IMR-90 (cell line): ENCODE data around the gene DGKB. TPM values are rescaled to one million over a fixed set of nuclear protein-coding genes. Genes with fewer than 3 reads are reported as not detected.

Experiments
- ATAC-seq: fragments of 200-7000 bp; cut with Tn5 transposase; 2 replicates; pipeline ENCODE4 v1.9.1; 2020; ENCODE audit warnings: low read depth, mild to moderate bottlenecking, moderate library complexity
- BruUV-seq: library from RNA; stranded (reverse); fragments of 400-500 nt; replicated peaks from 2 replicates; lab custom pipeline; 2021; lab: Mats Ljungman, UMichigan
- CTCF ChIA-PET: fragments of 300-600 bp; formaldehyde crosslinking; extraction: SDS; loops from one replicate; lab custom pipeline; 2021; ENCODE audit warnings: antibody characterized with exemption; lab: Yijun Ruan, JAX
- POLR2A ChIA-PET: fragments of 300-600 bp; sonication (Branson Sonifier 250); formaldehyde crosslinking; loops from one replicate; lab custom pipeline; 2022; ENCODE audit warnings: antibody characterized with exemption; ENCODE audit not compliant: unreplicated experiment; lab: Charles Lee
- DNase-seq: peaks from one replicate; pipeline ENCODE4 v3.0.0; 2013
- H2AFZ ChIP-seq: replicated peaks from 2 replicates; pipeline ENCODE3; 2013; ENCODE audit warnings: low read length, mild to moderate bottlenecking; ENCODE audit not compliant: poor library complexity
- H2AK5ac ChIP-seq: 2 replicates; pipeline ENCODE4 v1.6.1; 2013; ENCODE audit warnings: low read depth, low read length, inconsistent platforms
- H2AK9ac ChIP-seq: replicated peaks from 2 replicates; pipeline ENCODE3; 2013; ENCODE audit warnings: mild to moderate bottlenecking, low read depth, low read length, moderate library complexity; ENCODE audit not compliant: poor library complexity
- H2BK120ac ChIP-seq: 2 replicates; pipeline ENCODE4 v1.6.1; 2013; ENCODE audit warnings: low read depth, low read length, inconsistent platforms
- H2BK15ac ChIP-seq: 3 replicates; pipeline ENCODE4 v1.6.1; 2013; ENCODE audit warnings: low read depth, low read length, inconsistent platforms
- H2BK20ac ChIP-seq: 2 replicates; pipeline ENCODE4 v1.6.1; 2013; ENCODE audit warnings: low read depth, mild to moderate bottlenecking, inconsistent platforms, low read length, moderate library complexity
- H2BK5ac ChIP-seq: 2 replicates; pipeline ENCODE4 v1.6.1; 2013; ENCODE audit warnings: mild to moderate bottlenecking, low read depth, low read length, inconsistent platforms; ENCODE audit not compliant: poor library complexity, severe bottlenecking
- H3K14ac ChIP-seq: replicated peaks from 2 replicates; pipeline ENCODE4 v1.6.1; 2013; ENCODE audit warnings: low read depth, low read length, inconsistent platforms
- H3K18ac ChIP-seq: 2 replicates; pipeline ENCODE4 v1.6.1; 2013; ENCODE audit warnings: low read depth, low read length, control low read depth
- H3K23ac ChIP-seq: 2 replicates; pipeline ENCODE4 v1.6.1; 2013; ENCODE audit warnings: low read depth, low read length, inconsistent platforms
- H3K27ac ChIP-seq: 2 replicates; pipeline ENCODE4 v1.5.1; 2013; ENCODE audit warnings: mild to moderate bottlenecking, control low read depth, low read length; ENCODE audit not compliant: insufficient read depth
- H3K27me3 ChIP-seq: 2 replicates; pipeline ENCODE4 v1.6.1; 2013; ENCODE audit warnings: low read length; ENCODE audit not compliant: control insufficient read depth, insufficient read depth
- H3K36me3 ChIP-seq: 2 replicates; pipeline ENCODE4 v1.6.1; 2013; ENCODE audit warnings: low read length, mixed read lengths; ENCODE audit not compliant: control insufficient read depth, insufficient read depth
- H3K4ac ChIP-seq: 2 replicates; pipeline ENCODE4 v1.6.1; 2013; ENCODE audit warnings: low read depth, low read length, inconsistent platforms
- H3K4me1 ChIP-seq: 2 replicates; pipeline ENCODE4 v1.6.1; 2013; ENCODE audit warnings: low read length, mixed read lengths; ENCODE audit not compliant: control insufficient read depth, insufficient read depth
- H3K4me2 ChIP-seq: 2 replicates; pipeline ENCODE4 v1.6.1; 2013; ENCODE audit warnings: low read depth, mild to moderate bottlenecking, control low read depth, low read length, moderate library complexity
- H3K4me3 ChIP-seq: 2 replicates; pipeline ENCODE4 v1.5.1; 2013; ENCODE audit warnings: low read depth, mild to moderate bottlenecking, control low read depth, low read length, moderate library complexity; ENCODE audit not compliant: insufficient read depth
- H3K56ac ChIP-seq: 2 replicates; pipeline ENCODE4 v1.6.1; 2013; ENCODE audit warnings: low read length, inconsistent platforms; ENCODE audit not compliant: insufficient read depth; ENCODE audit errors: extremely low read depth
- H3K79me1 ChIP-seq, 2 experiments: 2 replicates each; pipeline ENCODE4 v1.6.1; 2013; ENCODE audit warnings: low read length in 2 of 2, inconsistent platforms in 1 of 2, low read depth in 1 of 2
- H3K9ac ChIP-seq: 2 replicates; pipeline ENCODE4 v1.6.1; 2013; ENCODE audit warnings: low read depth, low read length, control low read depth
- H3K9me1 ChIP-seq: 2 replicates; pipeline ENCODE4 v1.6.1; 2013; ENCODE audit warnings: low read length, inconsistent platforms; ENCODE audit not compliant: insufficient read depth
- H3K9me3 ChIP-seq: 2 replicates; pipeline ENCODE4 v1.6.1; 2013; ENCODE audit warnings: low read length; ENCODE audit not compliant: control insufficient read depth, insufficient read depth
- H4K20me1 ChIP-seq: 2 replicates; pipeline ENCODE4 v1.6.1; 2013; ENCODE audit warnings: low read length, inconsistent platforms; ENCODE audit not compliant: insufficient read depth
- H4K5ac ChIP-seq: 2 replicates; pipeline ENCODE4 v1.6.1; 2013; ENCODE audit warnings: mild to moderate bottlenecking, low read depth, low read length, control low read depth
- H4K8ac ChIP-seq, 2 experiments: 2 replicates each; pipeline ENCODE4 v1.6.1; 2013; ENCODE audit warnings: low read depth in 2 of 2, low read length in 2 of 2, control low read depth in 1 of 2, inconsistent platforms in 1 of 2
- H4K91ac ChIP-seq: 2 replicates; pipeline ENCODE4 v1.6.1; 2013; ENCODE audit warnings: low read depth, low read length, inconsistent platforms; ENCODE audit not compliant: insufficient read depth
- BHLHE40 ChIP-seq: fragments of 150-350 bp; IDR thresholded peaks from 2 replicates; pipeline ENCODE4 v1.6.1; 2016; ENCODE audit warnings: mild to moderate bottlenecking, low read depth, low read length
- CHD1 ChIP-seq: IDR thresholded peaks from 2 replicates; pipeline ENCODE4 v1.6.1; 2012; ENCODE audit warnings: low read depth, low read length, improper control_type of control experiment
- CTCF ChIP-seq: conservative IDR thresholded peaks from 2 replicates; pipeline ENCODE4 v1.5.1; 2012; ENCODE audit warnings: mild to moderate bottlenecking, low read depth, low read length, improper control_type of control experiment
- FOS ChIP-seq: fragments of 150-350 bp; IDR thresholded peaks from 2 replicates; pipeline ENCODE4 v1.6.1; 2016; ENCODE audit warnings: low read depth, low read length
- MAFK ChIP-seq: IDR thresholded peaks from 2 replicates; pipeline ENCODE4 v1.6.1; 2012; ENCODE audit warnings: low read depth, low read length, improper control_type of control experiment
- MAZ ChIP-seq: IDR thresholded peaks from 2 replicates; pipeline ENCODE4 v1.6.1; 2012; ENCODE audit warnings: low read depth, mild to moderate bottlenecking, low read length, improper control_type of control experiment, moderate library complexity, borderline replicate concordance
- MXI1 ChIP-seq: IDR thresholded peaks from 2 replicates; pipeline ENCODE4 v1.6.1; 2012; ENCODE audit warnings: low read depth, mild to moderate bottlenecking, low read length, moderate library complexity, borderline replicate concordance
- NFE2L2 ChIP-seq: fragments of 150-350 bp; IDR thresholded peaks from 2 replicates; pipeline ENCODE4 v1.6.1; 2016; ENCODE audit warnings: low read depth, mild to moderate bottlenecking, low read length
- RAD21 ChIP-seq: IDR thresholded peaks from 2 replicates; pipeline ENCODE4 v1.6.1; 2012; ENCODE audit warnings: low read length, improper control_type of control experiment
- RCOR1 ChIP-seq: IDR thresholded peaks from 2 replicates; pipeline ENCODE4 v1.6.1; 2012; ENCODE audit warnings: mild to moderate bottlenecking, low read length, improper control_type of control experiment; ENCODE audit not compliant: insufficient replicate concordance
- RFX5 ChIP-seq: IDR thresholded peaks from 2 replicates; pipeline ENCODE4 v1.8.0; 2012; ENCODE audit warnings: low read depth, mild to moderate bottlenecking, low read length, moderate library complexity
- SMC3 ChIP-seq: fragments of 150-350 bp; IDR thresholded peaks from 2 replicates; pipeline ENCODE4 v1.6.1; 2016; ENCODE audit warnings: low read depth, mild to moderate bottlenecking, antibody characterized with exemption, low read length, moderate library complexity
- WGBS, 2 experiments: methylation state at CpG; one replicate each; pipeline versions ENCODE4 v1.1.5 to v1.1.7; 2013; ENCODE audit warnings: missing lambda C conversion rate in 2 of 2; ENCODE audit not compliant: insufficient read length in 1 of 2; ENCODE audit errors: extremely low coverage in 2 of 2; 5-methylcytosine and 5-hydroxymethylcytosine counted together
- dilution Hi-C: fragments of 300-500 bp; cut with HindIII; formaldehyde crosslinking; loops from one replicate; pipeline ENCODE4 v1.14.3; 2018; ENCODE audit warnings: low sequenced_read_pairs; ENCODE audit not compliant: unreplicated experiment
- in situ Hi-C: fragments of 300-500 bp; cut with MboI; formaldehyde crosslinking; loops from 3 replicates; pipeline ENCODE4 v1.14.3; 2019; ENCODE audit warnings: low sequenced_read_pairs, inconsistent platforms, mixed read lengths
- intact Hi-C: fragments of 100-400 bp; cut with micrococcal nuclease; formaldehyde crosslinking; loops from 2 replicates; pipeline ENCODE4 v1.10.0; 2022
- polyA plus RNA-seq, 3 experiments: library from polyadenylated mRNA; depleted of rRNA; stranded (reverse); fragments of >200 nt; gene quantifications; 2 replicates each; pipeline ENCODE4 v1.2.3, GENCODE V29; 2012; ENCODE audit warnings: low replicate concordance in 1 of 3
- total RNA-seq: library from RNA; depleted of rRNA; stranded (reverse); fragments of >200 nt; gene quantifications from 2 replicates; pipeline ENCODE4 v1.2.3, GENCODE V29; 2012
- TF ChIP-seq, protein P1 (sequence below): fragments of 150-350 bp; IDR thresholded peaks from 2 replicates; pipeline ENCODE4 v1.6.1; 2017; ENCODE audit warnings: mild to moderate bottlenecking, antibody characterized with exemption, low read length, low read depth
- TF ChIP-seq, protein P2 (sequence below): fragments of 150-350 bp; IDR thresholded peaks from 2 replicates; pipeline ENCODE4 v1.6.1; 2016; ENCODE audit warnings: low read depth, mild to moderate bottlenecking, low read length, moderate library complexity, borderline replicate concordance

DGKB gene
- total and polyA plus RNA-seq, 2 of the 4 experiments (the other 2 are of a cell fraction) = not detected

DNA sequence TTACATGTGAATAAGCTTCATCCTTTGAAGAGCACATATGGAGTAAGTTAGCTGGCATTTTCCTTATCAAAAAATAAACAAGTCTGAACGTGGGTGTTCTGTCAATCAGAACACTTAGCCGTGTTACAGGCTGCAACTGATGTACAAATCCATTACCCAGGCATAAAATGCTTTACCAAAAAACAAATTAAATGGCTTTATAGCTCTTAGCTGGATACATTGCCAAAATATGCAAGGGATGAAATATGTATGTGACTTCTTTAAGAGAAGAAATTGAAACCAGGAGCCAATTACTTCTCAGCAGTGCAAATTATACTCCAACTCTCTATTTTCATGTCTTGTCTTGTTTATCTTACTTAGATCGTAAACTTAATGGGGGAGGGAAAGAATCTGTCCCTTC lies 214.8 kb downstream of the DGKB start:
- TF ChIP-seq MXI1 (no peak), MAFK (no peak), NFE2L2 (no peak), CTCF (no peak), RAD21 (no peak), SMC3 (no peak), RFX5 (no peak), MAZ (no peak), FOS (no peak), RCOR1 (no peak), BHLHE40 (no peak), CHD1 (no peak)
- TF ChIP-seq, protein P1, sequence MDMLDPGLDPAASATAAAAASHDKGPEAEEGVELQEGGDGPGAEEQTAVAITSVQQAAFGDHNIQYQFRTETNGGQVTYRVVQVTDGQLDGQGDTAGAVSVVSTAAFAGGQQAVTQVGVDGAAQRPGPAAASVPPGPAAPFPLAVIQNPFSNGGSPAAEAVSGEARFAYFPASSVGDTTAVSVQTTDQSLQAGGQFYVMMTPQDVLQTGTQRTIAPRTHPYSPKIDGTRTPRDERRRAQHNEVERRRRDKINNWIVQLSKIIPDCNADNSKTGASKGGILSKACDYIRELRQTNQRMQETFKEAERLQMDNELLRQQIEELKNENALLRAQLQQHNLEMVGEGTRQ = no peak
- TF ChIP-seq, protein P2, sequence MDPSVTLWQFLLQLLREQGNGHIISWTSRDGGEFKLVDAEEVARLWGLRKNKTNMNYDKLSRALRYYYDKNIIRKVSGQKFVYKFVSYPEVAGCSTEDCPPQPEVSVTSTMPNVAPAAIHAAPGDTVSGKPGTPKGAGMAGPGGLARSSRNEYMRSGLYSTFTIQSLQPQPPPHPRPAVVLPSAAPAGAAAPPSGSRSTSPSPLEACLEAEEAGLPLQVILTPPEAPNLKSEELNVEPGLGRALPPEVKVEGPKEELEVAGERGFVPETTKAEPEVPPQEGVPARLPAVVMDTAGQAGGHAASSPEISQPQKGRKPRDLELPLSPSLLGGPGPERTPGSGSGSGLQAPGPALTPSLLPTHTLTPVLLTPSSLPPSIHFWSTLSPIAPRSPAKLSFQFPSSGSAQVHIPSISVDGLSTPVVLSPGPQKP = no peak
- H3K56ac ChIP-seq = no peak overlapping the region
- no peak overlapping the region for H4K8ac ChIP-seq
- H2BK15ac ChIP-seq = no peak overlapping the region
- no peak overlapping the region for H2BK120ac ChIP-seq
- no CpG with 5 or more reads among the region's 3 CpGs for WGBS, 2 experiments
- BruUV-seq = no TSS peak
- no peak overlapping the region for H3K4me2 ChIP-seq
- no peaks in the 10 kb centered on the region for H3K79me1 ChIP-seq
- ChIA-PET CTCF (interaction anchor here (0.9 kb wide), 1 partner anchor 1408 kb away, joined by 3 read pairs; no protein-coding TSS in a partner anchor), POLR2A (interaction anchor here (1.0 kb wide), 1 partner anchor 1402 kb away, joined by 3 read pairs; no protein-coding TSS in a partner anchor)
- no peak overlapping the region for H4K91ac ChIP-seq
- no peaks in the 10 kb centered on the region for H3K9me1 ChIP-seq
- H2AK5ac ChIP-seq = no peak overlapping the region
- no peaks in the 10 kb centered on the region for H3K27me3 ChIP-seq
- intact Hi-C loops = loop anchor here (10.0 kb wide), 1 partner anchor 203 kb away; no protein-coding TSS in a partner anchor
- no peaks in the 10 kb centered on the region for H4K20me1 ChIP-seq
- no peak overlapping the region for H3K9ac ChIP-seq
- H3K23ac ChIP-seq = no peak overlapping the region
- H2BK20ac ChIP-seq = no peak overlapping the region
- no peak for DNase-seq
- H3K4ac ChIP-seq = no peak overlapping the region
- no peak overlapping the region for H2BK5ac ChIP-seq
- no peak overlapping the region for H3K14ac ChIP-seq
- no peak overlapping the region for H2AFZ ChIP-seq
- H4K5ac ChIP-seq = no peak overlapping the region
- no peaks in the 10 kb centered on the region for H3K9me3 ChIP-seq
- no peak overlapping the region for H3K18ac ChIP-seq
- no peak overlapping the region for H2AK9ac ChIP-seq
- dilution Hi-C loops = no loop called here
- H3K4me1 ChIP-seq = no peaks in the 10 kb centered on the region
- no peak overlapping the region for H3K27ac ChIP-seq
- H3K36me3 ChIP-seq = no peaks in the 10 kb centered on the region
- ATAC-seq = no peak
- no peak overlapping the region for H3K4me3 ChIP-seq
- in situ Hi-C loops = no loop called here
